ENCODE results near the gene IL13.

Gene IL13

DNA sequence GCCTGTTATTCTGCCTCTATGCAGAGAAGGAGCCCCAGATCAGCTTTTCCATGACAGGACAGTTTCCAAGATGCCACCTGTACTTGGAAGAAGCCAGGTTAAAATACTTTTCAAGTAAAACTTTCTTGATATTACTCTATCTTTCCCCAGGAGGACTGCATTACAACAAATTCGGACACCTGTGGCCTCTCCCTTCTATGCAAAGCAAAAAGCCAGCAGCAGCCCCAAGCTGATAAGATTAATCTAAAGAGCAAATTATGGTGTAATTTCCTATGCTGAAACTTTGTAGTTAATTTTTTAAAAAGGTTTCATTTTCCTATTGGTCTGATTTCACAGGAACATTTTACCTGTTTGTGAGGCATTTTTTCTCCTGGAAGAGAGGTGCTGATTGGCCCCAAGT is 15.5 kb downstream of the IL13 start:
- H3K4me3 ChIP-seq (ENCODE audit: low read depth, low read length): no peak overlapping the region
- TF ChIP-seq, protein P1, sequence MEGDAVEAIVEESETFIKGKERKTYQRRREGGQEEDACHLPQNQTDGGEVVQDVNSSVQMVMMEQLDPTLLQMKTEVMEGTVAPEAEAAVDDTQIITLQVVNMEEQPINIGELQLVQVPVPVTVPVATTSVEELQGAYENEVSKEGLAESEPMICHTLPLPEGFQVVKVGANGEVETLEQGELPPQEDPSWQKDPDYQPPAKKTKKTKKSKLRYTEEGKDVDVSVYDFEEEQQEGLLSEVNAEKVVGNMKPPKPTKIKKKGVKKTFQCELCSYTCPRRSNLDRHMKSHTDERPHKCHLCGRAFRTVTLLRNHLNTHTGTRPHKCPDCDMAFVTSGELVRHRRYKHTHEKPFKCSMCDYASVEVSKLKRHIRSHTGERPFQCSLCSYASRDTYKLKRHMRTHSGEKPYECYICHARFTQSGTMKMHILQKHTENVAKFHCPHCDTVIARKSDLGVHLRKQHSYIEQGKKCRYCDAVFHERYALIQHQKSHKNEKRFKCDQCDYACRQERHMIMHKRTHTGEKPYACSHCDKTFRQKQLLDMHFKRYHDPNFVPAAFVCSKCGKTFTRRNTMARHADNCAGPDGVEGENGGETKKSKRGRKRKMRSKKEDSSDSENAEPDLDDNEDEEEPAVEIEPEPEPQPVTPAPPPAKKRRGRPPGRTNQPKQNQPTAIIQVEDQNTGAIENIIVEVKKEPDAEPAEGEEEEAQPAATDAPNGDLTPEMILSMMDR (IDR thresholded peaks at IDR 0.05; ENCODE audit: low read depth, low read length, missing control alignments): no peak
- DNase-seq (ENCODE audit: low read depth): no peak

DNA sequence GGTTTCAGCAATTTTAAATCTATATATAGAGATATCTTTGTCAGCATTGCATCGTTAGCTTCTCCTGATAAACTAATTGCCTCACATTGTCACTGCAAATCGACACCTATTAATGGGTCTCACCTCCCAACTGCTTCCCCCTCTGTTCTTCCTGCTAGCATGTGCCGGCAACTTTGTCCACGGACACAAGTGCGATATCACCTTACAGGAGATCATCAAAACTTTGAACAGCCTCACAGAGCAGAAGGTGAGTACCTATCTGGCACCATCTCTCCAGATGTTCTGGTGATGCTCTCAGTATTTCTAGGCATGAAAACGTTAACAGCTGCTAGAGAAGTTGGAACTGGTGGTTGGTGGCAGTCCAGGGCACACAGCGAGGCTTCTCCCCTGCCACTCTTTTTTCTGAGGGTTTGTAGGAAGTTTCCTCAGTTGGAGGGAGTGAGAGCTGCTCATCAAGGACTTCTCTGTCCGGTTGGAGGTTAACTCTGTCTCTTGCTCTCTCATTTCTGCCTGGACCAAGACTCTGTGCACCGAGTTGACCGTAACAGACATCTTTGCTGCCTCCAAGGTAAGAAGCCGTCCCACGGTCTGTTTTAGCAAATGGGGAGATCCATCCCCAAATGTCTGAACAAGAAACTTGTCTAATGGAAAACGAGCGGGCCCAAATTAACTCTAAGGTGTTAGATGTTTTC is 16.1 kb downstream of the IL13 start, which contains the start of gene IL4:
TSS of gene IL4 (plus strand) at position 51 of the 692 bp plus-strand sequence. CDS start at position 113, 62 bp downstream.
- TF ChIP-seq, protein P1 (IDR thresholded peaks at IDR 0.05; ENCODE audit: low read depth, low read length, missing control alignments): no peak
- peak within 1 kb of the TSS; percentile 24 for H3K4me3 ChIP-seq (ENCODE audit: low read depth, low read length)

DNA sequence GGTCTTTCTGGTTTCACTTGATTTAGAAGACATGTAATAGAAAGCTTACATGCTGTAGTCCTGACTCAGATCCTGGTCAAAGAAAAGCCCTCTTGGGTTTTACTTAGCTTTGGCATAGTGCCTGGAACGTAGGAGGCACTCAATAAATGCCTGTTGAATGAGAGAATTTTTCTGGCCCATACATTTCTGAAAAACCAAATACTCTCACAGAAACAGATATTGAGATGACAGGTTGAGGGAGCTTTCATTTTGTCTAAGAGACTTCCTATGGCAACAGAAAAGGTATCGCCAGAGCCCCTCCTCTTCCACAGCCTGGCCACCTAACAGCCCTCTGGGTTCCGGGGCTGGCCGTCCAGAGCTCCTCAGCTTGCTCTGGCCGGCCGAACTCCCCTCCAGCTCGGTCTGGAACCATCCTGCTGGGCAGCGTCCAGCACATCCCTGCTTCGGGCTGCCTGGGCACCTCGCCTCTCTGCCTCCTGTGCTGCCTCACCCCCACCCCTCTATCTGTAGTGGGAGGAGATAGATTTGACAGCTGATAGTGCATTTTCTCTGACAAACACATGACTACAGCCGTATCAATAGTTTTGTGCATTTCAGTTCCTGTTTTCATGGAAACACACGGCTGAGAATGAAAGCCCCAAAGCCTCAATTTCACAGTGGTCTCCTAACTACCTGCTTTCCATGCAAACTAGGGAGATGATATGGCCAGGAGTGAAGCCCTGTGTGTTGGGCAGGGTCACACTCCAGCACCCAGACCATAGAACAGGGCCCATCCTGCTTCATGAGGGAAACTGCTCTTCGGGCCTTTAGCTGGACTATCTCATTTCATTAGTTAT is 16.9 kb downstream of the IL13 start:
- TF ChIP-seq, protein P1 (IDR thresholded peaks at IDR 0.05; ENCODE audit: low read depth, low read length, missing control alignments): no peak
- peak overlapping the region; percentile 24 for H3K4me3 ChIP-seq (ENCODE audit: low read depth, low read length)
- peak; percentile 72 for DNase-seq (ENCODE audit: low read depth)

More for the DNA sequence above, 16.1 kb downstream of the IL13 start, which contains the start of gene IL4:
- DNase-seq (ENCODE audit: low read depth): no peak

DNA sequence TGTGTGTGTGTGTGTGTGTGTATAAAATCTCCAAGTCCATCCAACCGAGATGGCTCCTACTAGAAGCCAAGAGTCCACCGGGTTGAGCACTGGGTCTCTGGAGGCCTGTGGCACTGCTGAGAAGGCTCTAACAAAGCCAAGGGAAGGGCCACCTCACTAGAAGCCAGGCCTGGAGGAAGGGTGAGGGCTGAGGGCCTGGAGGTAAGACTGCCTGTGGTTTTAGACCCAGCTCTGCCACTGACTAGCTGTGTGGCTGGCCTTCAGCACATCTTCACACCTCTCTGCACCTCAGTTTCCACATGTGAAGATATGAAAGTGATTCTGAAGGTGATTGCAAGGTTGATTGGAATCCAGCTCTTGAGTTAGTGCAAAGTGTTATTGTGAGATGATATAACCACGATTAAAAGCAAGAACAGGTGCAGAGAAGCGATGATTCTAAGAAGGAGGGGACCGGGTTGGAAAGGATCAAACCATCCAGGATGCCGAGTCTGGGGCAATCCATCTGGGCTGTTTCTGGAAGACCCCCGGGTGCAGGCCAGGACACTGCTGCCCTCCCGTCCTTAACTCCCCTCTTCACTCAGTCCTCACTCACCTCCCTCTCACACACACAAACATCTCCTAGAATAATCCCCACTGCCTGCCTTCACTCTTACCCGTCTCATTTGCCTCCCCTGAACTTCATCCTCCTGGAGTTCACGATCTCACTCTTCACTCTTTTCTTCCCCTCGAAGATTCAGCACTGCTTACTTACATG is 18.1 kb downstream of the IL13 start:
- no peak for DNase-seq (ENCODE audit: low read depth)
- no peak overlapping the region for H3K4me3 ChIP-seq (ENCODE audit: low read depth, low read length)
- TF ChIP-seq, protein P1 (IDR thresholded peaks at IDR 0.05; ENCODE audit: low read depth, low read length, missing control alignments): no peak

DNA sequence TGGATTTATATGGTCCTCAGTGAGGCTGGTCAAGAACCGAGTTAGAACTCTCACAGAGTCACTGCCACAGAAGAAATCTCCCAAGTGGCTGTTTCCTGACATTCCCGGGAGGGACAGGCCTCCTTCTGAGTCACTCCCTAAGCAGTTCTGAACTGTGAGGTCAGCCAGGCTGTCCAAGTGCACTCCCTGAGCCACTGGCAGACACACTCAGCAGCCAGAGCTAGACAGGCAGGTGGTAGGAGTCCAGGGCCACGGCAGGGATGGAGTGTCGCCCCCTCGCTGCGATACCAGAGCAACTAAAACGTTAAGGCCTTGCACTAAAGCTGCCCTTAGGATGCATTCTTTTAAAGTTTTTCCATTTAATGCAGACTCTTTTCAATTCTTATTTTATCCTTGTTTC is 19.2 kb downstream of the IL13 start:
- TF ChIP-seq, protein P1 (IDR thresholded peaks at IDR 0.05; ENCODE audit: low read depth, low read length, missing control alignments): no peak
- no peak overlapping the region for H3K4me3 ChIP-seq (ENCODE audit: low read depth, low read length)
- DNase-seq (ENCODE audit: low read depth): no peak

DNA sequence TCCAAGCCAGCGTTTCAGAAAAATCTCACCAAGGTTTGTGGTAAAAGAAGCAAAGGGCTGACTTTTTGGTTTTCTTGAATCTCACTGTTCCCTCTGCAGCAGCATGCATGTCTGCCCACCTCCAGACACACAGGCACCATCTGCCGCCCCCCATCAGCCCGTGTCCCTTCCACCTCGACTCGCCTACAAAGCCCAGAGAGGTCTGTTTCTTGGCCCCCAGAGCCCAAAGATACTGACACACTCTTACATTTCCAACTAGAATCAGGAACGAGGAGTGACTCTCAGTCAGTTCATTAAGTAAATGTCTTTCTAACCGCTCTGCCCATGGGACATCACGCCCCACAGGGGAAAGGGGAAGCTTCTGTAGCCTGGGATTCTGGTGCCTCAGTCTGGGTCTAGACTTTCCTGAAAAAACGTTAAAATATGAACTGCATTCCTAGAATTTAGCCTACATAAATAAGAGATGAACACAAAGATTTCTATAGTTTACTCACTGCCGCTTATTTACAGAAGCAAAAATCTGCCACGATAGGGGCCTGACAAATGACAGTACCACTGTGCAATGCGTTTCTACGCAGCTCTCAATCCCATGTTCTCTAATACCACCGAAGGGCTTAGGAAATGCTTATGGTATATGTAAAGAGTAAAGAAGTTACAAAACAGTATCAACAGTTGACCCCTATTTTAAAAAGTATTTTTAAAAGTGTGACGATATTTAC is 19.9 kb downstream of the IL13 start:
- no peak overlapping the region for H3K4me3 ChIP-seq (ENCODE audit: low read depth, low read length)
- TF ChIP-seq, protein P1 (IDR thresholded peaks at IDR 0.05; ENCODE audit: low read depth, low read length, missing control alignments): no peak
- DNase-seq (ENCODE audit: low read depth): no peak
